Endothelial cell (in vitro differentiated cells): ENCODE data around the gene TMEM19. TPM values are rescaled to one million over a fixed set of nuclear protein-coding genes. Genes with fewer than 3 reads are reported as not detected.

Experiments used
- DNase-seq: peaks from one replicate; pipeline ENCODE4 v3.0.0; 2021; ENCODE audit warnings: low spot score
- H3K27ac Mint-ChIP-seq: one replicate; pipeline ENCODE4 v1.8.0; 2021; ENCODE audit warnings: mixed read lengths, inconsistent platforms; ENCODE audit not compliant: unreplicated experiment
- H3K27me3 Mint-ChIP-seq: one replicate; pipeline ENCODE4 v1.8.0; 2021; ENCODE audit warnings: mild to moderate bottlenecking, moderate library complexity, mixed read lengths, inconsistent platforms; ENCODE audit not compliant: unreplicated experiment
- H3K36me3 Mint-ChIP-seq: one replicate; pipeline ENCODE4 v1.8.0; 2021; ENCODE audit warnings: mild to moderate bottlenecking, low read depth, mixed read lengths, inconsistent platforms; ENCODE audit not compliant: unreplicated experiment
- H3K4me1 Mint-ChIP-seq: one replicate; pipeline ENCODE4 v1.8.0; 2021; ENCODE audit warnings: mild to moderate bottlenecking, mixed read lengths, inconsistent platforms; ENCODE audit not compliant: unreplicated experiment
- H3K4me3 Mint-ChIP-seq: one replicate; pipeline ENCODE4 v1.8.0; 2021; ENCODE audit warnings: mild to moderate bottlenecking, mixed read lengths, inconsistent platforms; ENCODE audit not compliant: unreplicated experiment
- H3K9me3 Mint-ChIP-seq: one replicate; pipeline ENCODE4 v1.8.0; 2021; ENCODE audit warnings: mixed read lengths, inconsistent platforms; ENCODE audit not compliant: unreplicated experiment
- total RNA-seq: library from RNA; stranded (reverse); fragmentation: NEBNext Ultra II Directional; extraction: Animal tissue kit (Norgen Biotek cat#: 25700); gene quantifications from one replicate; pipeline ENCODE4 v1.2.1, GENCODE V29; 2021; ENCODE audit not compliant: unreplicated experiment
- TF ChIP-seq, protein P1 (sequence below): fragments of 200-600 bp; sonication (generic); IDR thresholded peaks from one replicate; pipeline ENCODE4 v1.5.0; 2021; ENCODE audit warnings: antibody characterized with exemption; ENCODE audit not compliant: unreplicated experiment

TMEM19 gene
- total RNA-seq, 1 donor from 2014 or later = 22.0 TPM

DNA sequence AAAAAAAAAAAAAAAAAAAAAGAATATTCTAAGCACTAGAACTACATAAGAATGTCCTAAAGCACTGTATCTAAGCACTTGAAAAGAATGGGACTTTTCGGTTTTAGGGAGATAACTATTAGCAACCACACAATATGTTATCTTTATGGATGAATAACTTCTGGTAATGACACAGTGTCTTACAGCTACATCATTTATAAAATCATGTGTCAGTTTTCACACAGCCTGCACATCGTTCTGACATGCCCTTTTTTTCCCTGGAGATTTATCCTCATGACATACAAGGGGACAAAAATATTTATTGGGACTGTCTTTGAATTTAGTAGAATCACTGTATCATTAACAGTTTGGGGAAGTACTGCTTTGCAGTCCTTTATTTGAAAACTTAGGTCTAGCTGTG lies 17.3 kb downstream of the TMEM19 start:
- TF ChIP-seq, protein P1, sequence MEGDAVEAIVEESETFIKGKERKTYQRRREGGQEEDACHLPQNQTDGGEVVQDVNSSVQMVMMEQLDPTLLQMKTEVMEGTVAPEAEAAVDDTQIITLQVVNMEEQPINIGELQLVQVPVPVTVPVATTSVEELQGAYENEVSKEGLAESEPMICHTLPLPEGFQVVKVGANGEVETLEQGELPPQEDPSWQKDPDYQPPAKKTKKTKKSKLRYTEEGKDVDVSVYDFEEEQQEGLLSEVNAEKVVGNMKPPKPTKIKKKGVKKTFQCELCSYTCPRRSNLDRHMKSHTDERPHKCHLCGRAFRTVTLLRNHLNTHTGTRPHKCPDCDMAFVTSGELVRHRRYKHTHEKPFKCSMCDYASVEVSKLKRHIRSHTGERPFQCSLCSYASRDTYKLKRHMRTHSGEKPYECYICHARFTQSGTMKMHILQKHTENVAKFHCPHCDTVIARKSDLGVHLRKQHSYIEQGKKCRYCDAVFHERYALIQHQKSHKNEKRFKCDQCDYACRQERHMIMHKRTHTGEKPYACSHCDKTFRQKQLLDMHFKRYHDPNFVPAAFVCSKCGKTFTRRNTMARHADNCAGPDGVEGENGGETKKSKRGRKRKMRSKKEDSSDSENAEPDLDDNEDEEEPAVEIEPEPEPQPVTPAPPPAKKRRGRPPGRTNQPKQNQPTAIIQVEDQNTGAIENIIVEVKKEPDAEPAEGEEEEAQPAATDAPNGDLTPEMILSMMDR = no peak
- Mint-ChIP-seq H3K4me1 (no peaks in the 10 kb centered on the region), H3K4me3 (no peak overlapping the region), H3K9me3 (no peaks in the 10 kb centered on the region), H3K36me3 (peaks cover 21% of the 10 kb centered on the region), H3K27ac (no peak overlapping the region), H3K27me3 (peaks cover 2% of the 10 kb centered on the region)
- no peak for DNase-seq

DNA sequence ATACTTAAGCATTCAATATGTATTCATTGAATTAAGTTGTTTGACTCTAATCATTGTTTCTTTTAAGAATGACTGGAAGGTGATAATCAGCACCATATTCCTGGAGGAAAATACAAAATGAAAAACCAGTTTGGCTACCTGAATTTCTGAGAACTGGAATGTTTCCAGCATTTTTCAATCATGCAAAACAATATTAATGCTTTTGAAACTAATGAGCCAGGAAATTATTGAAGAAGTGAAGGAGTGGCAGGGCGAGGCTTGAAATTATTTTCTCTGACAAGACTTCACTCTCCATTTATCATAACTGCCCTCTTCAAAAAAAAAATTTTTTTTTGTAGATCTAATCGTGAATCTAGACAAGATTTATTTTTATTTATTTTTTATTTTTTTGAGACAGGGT lies 19.0 kb downstream of the TMEM19 start:
- no peak overlapping the region for H3K4me3 Mint-ChIP-seq
- H3K27me3 Mint-ChIP-seq = no peaks in the 10 kb centered on the region
- no peak for DNase-seq
- TF ChIP-seq, protein P1 = no peak
- no peaks in the 10 kb centered on the region for H3K4me1 Mint-ChIP-seq
- no peak overlapping the region for H3K27ac Mint-ChIP-seq
- H3K36me3 Mint-ChIP-seq = peaks cover 11% of the 10 kb centered on the region
- no peaks in the 10 kb centered on the region for H3K9me3 Mint-ChIP-seq

DNA sequence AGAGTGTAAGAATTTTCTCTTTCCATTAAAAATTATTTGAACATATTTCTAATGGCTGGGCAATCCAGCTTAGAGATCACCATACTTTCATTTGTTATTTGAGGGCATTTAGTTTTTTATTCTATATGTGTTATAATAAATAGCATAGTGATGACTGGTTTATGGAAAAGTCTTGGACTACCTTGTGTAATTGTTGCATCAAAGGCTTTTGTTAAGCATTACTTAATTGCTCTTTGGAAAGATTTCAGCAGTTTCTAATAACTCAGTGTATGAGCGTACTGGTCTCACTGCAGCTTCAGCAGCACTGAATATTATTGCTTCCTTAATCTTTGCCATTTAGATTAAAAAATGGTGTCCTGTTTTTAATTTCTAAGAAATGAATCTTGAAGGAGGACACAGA lies 22.8 kb downstream of the TMEM19 start:
- Mint-ChIP-seq H3K27me3 (no peaks in the 10 kb centered on the region), H3K9me3 (no peaks in the 10 kb centered on the region), H3K4me3 (no peak overlapping the region), H3K27ac (no peak overlapping the region), H3K36me3 (peaks cover 3% of the 10 kb centered on the region), H3K4me1 (no peaks in the 10 kb centered on the region)
- DNase-seq = no peak
- TF ChIP-seq, protein P1 = no peak

DNA sequence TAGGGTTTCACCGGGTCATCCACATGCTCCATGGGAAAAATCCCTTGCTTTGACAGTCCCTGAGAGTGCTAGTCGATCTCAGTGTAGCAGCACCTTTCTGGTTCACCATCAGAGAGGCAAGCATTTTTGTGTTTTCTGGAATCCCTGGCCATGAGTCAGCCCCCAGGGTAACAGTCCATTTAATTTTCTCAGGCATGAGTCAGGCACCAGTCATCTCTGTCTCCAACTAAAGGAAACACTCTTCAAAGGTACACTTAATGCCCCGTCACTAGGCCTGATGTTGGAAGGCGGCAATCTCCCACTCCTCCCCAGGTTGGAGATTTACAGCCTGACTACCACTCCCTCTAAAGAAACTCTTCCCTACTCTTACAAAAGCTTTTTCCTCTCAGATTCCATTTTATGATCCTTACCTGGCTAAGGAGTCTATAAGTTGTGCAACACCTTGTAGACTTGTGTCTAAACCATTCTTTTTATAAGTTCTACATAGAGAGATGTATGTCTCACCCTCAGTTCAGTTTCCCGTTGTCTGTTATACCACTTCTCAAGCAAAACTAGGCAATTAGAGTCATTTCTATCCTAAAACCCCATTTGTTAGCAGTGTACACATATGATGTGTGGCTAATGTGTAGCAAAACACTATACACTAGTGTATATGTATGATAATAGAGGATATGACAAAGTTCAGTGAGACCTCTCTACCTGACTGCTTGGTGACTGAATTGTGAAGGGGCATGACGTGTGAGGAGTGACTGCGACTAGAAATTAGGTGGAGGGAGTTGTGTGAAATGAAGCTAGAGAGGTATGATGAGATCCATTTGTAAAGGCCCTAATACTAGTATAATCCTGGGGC lies 24.6 kb downstream of the TMEM19 start:
- no peaks in the 10 kb centered on the region for H3K9me3 Mint-ChIP-seq
- DNase-seq = no peak

DNA sequence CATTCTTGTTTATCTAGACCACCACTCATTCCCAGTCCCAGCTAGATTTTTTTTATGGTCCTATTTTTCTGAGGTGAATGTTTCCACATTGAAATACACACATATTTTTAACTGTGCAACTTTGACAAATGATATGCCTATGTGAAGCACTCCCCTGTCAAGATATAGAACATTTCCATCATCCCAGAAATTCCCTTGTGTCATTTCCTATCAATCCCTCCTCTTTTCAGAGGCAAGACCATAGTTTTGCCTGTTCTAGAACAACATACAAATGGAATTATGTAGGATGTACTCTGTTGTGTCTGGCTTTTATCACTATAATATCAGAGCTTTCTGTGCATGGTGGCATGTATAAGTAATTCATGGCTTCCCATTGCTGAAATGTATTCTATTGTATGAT lies 32.7 kb downstream of the TMEM19 start:
- Mint-ChIP-seq H3K36me3 (no peaks in the 10 kb centered on the region), H3K9me3 (no peaks in the 10 kb centered on the region), H3K4me3 (no peak overlapping the region), H3K27ac (no peak overlapping the region), H3K27me3 (no peaks in the 10 kb centered on the region), H3K4me1 (no peaks in the 10 kb centered on the region)
- no peak for DNase-seq
- TF ChIP-seq, protein P1 = no peak

More for the DNA sequence above, 24.6 kb downstream of the TMEM19 start:
- H3K27ac Mint-ChIP-seq = no peak overlapping the region
- H3K27me3 Mint-ChIP-seq = no peaks in the 10 kb centered on the region
- H3K4me3 Mint-ChIP-seq = no peak overlapping the region
- TF ChIP-seq, protein P1 = no peak
- no peaks in the 10 kb centered on the region for H3K4me1 Mint-ChIP-seq
- peaks cover 3% of the 10 kb centered on the region for H3K36me3 Mint-ChIP-seq
